Sigmoid colon (tissue), 7 donors: Measurements from ENCODE around the gene OLFM3. TPM values are rescaled to one million over a fixed set of nuclear protein-coding genes. Genes with fewer than 3 reads are reported as not detected.

Experiments
- DNase-seq: peaks from one replicate; pipeline ENCODE4 v3.0.0-alpha.2; 2019
- H3K27ac ChIP-seq, 4 donors: fragments of 200-600 bp; sonication (generic); one replicate each; pipeline ENCODE4 v1.5.1; 2016 to 2019; ENCODE audit warnings: mild to moderate bottlenecking in 1 of 4
- H3K27me3 ChIP-seq, 3 donors: fragments of 200-600 bp; sonication (generic); one replicate each; pipeline ENCODE4 v1.5.1; 2019; ENCODE audit warnings: mild to moderate bottlenecking in 1 of 3
- H3K36me3 ChIP-seq, 4 donors: fragments of 200-600 bp; sonication (generic); one replicate each; pipeline ENCODE4 v1.5.1; 2016 to 2019
- H3K4me1 ChIP-seq, 4 donors: fragments of 200-600 bp; sonication (generic); one replicate each; pipeline ENCODE4 v1.5.1; 2017 to 2019
- H3K4me3 ChIP-seq, 4 donors: fragments of 200-600 bp; sonication (generic); one replicate each; pipeline ENCODE4 v1.5.1; 2017 to 2019; ENCODE audit warnings: mild to moderate bottlenecking in 2 of 4, moderate library complexity in 1 of 4
- H3K9me3 ChIP-seq, 4 donors: fragments of 200-600 bp in 3 of 4; sonication (generic) in 3 of 4; one replicate each; pipeline versions ENCODE4 v1.5.1 to v1.6.1; 2013 to 2019
- CTCF ChIP-seq, 4 experiments: fragments of 450-650 bp in 3 of 4; fragments of 200-600 bp in 1 of 4; IDR thresholded peaks; one replicate each; pipeline ENCODE4 v1.5.1; 2016 to 2019; ENCODE audit warnings: antibody characterized with exemption in 4 of 4, mild to moderate bottlenecking in 3 of 4, moderate library complexity in 2 of 4
- EP300 ChIP-seq, 4 donors: sonication (generic); formaldehyde crosslinking; IDR thresholded peaks; one replicate each; pipeline ENCODE4 v1.6.1; 2017; ENCODE audit warnings: antibody characterized with exemption in 4 of 4
- POLR2A ChIP-seq, 2 donors: fragments of 450-650 bp; IDR thresholded peaks; one replicate each; pipeline ENCODE4 v1.6.1; 2016; ENCODE audit warnings: antibody characterized with exemption in 2 of 2, mild to moderate bottlenecking in 2 of 2, moderate library complexity in 2 of 2
- POLR2AphosphoS5 ChIP-seq, 4 donors: sonication (generic); formaldehyde crosslinking; IDR thresholded peaks; one replicate each; pipeline ENCODE4 v1.6.1; 2017; ENCODE audit warnings: antibody characterized with exemption in 4 of 4
- WGBS, 2 donors: extraction: QIAGEN DNeasy Blood & Tissue Kit; methylation state at CpG; one replicate each; pipeline ENCODE4 v1.1.7; 2013; 5-methylcytosine and 5-hydroxymethylcytosine counted together
- intact Hi-C: fragments of 100-400 bp; cut with DNase I; formaldehyde crosslinking; loops from one replicate; pipeline ENCODE4 v1.15.1; 2023
- polyA plus RNA-seq, 3 donors: library from polyadenylated mRNA; stranded (reverse); fragments of 200-250 nt; gene quantifications; one replicate each; pipeline ENCODE4 v1.2.3, GENCODE V29; 2013
- total RNA-seq, 4 donors: library from RNA; depleted of rRNA; stranded (reverse); fragments of >200 nt; gene quantifications; one replicate each; pipeline ENCODE4 v1.1.0, GENCODE V29; 2016
- donor health status: healthy with polysubstance abuse.
- donor health status: Bipolar disorder and iron deficiency.
- donor health status: healthy.

The OLFM3 gene
- total and polyA plus RNA-seq, 7 donors: 0.44 to 2.1 (median 1.1) TPM; not detected in 2

DNA sequence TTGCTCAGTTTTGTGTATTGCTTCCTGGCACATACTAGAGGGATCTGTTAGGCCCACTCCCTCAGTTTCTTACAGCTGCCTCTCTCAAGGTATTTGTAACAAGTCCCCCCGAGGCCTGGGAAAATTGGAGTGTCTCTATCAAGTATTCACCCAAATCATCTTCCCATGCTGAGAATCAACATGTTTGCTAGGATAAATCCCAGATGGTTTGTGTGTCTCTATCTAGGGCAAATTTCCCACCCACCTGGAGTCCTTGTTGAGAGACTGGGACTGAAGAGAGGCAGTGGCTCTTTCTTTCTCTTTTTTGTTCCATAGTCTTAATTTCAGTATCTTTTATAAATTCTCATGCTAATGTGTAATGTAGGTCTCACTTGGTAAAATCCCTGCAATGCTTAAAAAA is 58.0 kb downstream of the OLFM3 start:
- no peak for TF ChIP-seq POLR2AphosphoS5 (IDR thresholded peaks at IDR 0.05)
- no peak for TF ChIP-seq POLR2A (IDR thresholded peaks at IDR 0.05)
- TF ChIP-seq EP300 (IDR thresholded peaks at IDR 0.05): no peak
- no peak for TF ChIP-seq CTCF (IDR thresholded peaks at IDR 0.05)
- Histone ChIP-seq H3K27ac (no peak overlapping the region), H3K27me3 (no peaks in the 10 kb centered on the region), H3K36me3 (no peaks in the 10 kb centered on the region), H3K4me3 (no peak overlapping the region), H3K4me1 (no peaks in the 10 kb centered on the region), H3K9me3 (no peaks in the 10 kb centered on the region)
- intact Hi-C loops: no loop called here
- no peak for DNase-seq
- WGBS, 2 donors: 39 to 79% methylated on average over 1 of the region's 1 CpG

- Histone ChIP-seq H3K36me3 (no peaks in the 10 kb centered on the region), H3K27me3 (no peaks in the 10 kb centered on the region), H3K4me1 (no peaks in the 10 kb centered on the region), H3K27ac (no peak overlapping the region), H3K9me3 (no peaks in the 10 kb centered on the region), H3K4me3 (no peak overlapping the region)
- WGBS, 2 donors: 25 to 67% methylated on average over 1 of the region's 1 CpG
- no peak for DNase-seq
- TF ChIP-seq EP300 (IDR thresholded peaks at IDR 0.05) (no peak), POLR2A (IDR thresholded peaks at IDR 0.05) (no peak), CTCF (IDR thresholded peaks at IDR 0.05) (no peak), POLR2AphosphoS5 (IDR thresholded peaks at IDR 0.05) (no peak)
- intact Hi-C loops: no loop called here
These were observed 67.4 kb downstream of the OLFM3 start for GRCh38 chr1:101929343-101929742.

GRCh38 chr1:101928829-101929228 is 67.9 kb downstream of the OLFM3 start:
- WGBS, 2 donors: 85 to 89% methylated on average over 1 of the region's 1 CpG
- H3K36me3 ChIP-seq: no peaks in the 10 kb centered on the region
- no peaks in the 10 kb centered on the region for H3K4me1 ChIP-seq
- H3K27ac ChIP-seq: no peak overlapping the region
- H3K27me3 ChIP-seq: no peaks in the 10 kb centered on the region
- no peak overlapping the region for H3K4me3 ChIP-seq
- no peaks in the 10 kb centered on the region for H3K9me3 ChIP-seq
- TF ChIP-seq POLR2A (IDR thresholded peaks at IDR 0.05) (no peak), CTCF (IDR thresholded peaks at IDR 0.05) (no peak), EP300 (IDR thresholded peaks at IDR 0.05) (no peak), POLR2AphosphoS5 (IDR thresholded peaks at IDR 0.05) (no peak)
- no peak for DNase-seq
- intact Hi-C loops: no loop called here

DNA sequence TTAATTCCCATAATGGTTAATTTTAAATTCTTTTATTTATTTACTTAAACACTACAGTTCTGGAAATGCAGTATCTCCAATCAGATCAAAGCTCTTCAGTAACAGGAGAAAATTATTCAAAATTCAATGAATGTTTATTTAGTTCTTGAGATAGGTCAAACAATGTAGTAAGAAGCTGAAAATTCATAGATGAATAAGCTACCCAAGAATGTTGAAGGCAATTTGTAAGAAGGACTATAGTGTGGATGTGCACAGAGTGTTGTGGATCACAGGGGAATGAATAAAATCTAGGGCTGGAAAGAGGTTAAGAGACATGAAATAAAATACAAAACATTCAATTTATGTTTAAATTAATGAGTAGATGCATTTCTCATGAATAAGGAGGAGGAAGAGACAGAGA is 72.0 kb downstream of the OLFM3 start:
- DNase-seq: no peak
- no peak for TF ChIP-seq CTCF (IDR thresholded peaks at IDR 0.05)
- TF ChIP-seq EP300 (IDR thresholded peaks at IDR 0.05): no peak
- no peak for TF ChIP-seq POLR2A (IDR thresholded peaks at IDR 0.05)
- no peak for TF ChIP-seq POLR2AphosphoS5 (IDR thresholded peaks at IDR 0.05)
- Histone ChIP-seq H3K36me3 (no peaks in the 10 kb centered on the region), H3K27ac (no peak overlapping the region), H3K4me1 (no peaks in the 10 kb centered on the region), H3K27me3 (no peaks in the 10 kb centered on the region), H3K4me3 (no peak overlapping the region), H3K9me3 (no peaks in the 10 kb centered on the region)
- intact Hi-C loops: no loop called here

DNA sequence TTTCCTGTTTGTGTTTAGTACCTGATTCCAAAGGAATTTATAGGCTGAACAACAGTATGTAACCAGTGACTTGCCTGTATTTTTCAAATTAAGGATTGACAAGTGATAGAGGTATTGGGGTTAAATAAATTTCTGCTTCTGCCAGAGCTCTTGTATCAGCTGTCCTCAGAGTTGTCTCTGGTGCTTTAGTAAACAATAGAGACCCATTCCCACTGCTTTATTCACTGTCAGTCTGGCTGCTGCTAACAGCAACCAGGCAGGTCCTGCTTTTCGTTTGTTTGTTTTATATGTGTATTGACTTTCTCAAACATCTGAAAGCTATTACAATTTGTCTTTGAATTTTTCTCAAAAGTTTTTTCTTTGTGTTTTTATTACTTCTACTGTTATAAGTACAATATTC is 76.1 kb downstream of the OLFM3 start:
- no peak overlapping the region for H3K4me3 ChIP-seq
- H3K27ac ChIP-seq: no peak overlapping the region
- no peaks in the 10 kb centered on the region for H3K9me3 ChIP-seq
- TF ChIP-seq EP300 (IDR thresholded peaks at IDR 0.05): no peak
- no peak for TF ChIP-seq POLR2AphosphoS5 (IDR thresholded peaks at IDR 0.05)
- TF ChIP-seq CTCF (IDR thresholded peaks at IDR 0.05): no peak
- TF ChIP-seq POLR2A (IDR thresholded peaks at IDR 0.05): no peak
- H3K27me3 ChIP-seq: no peaks in the 10 kb centered on the region
- no peaks in the 10 kb centered on the region for H3K36me3 ChIP-seq
- intact Hi-C loops: no loop called here
- 10 to 44% methylated on average over 1 of the region's 1 CpG for WGBS, 2 donors
- H3K4me1 ChIP-seq: peaks cover 0 to 5% (median 0%) of the 10 kb centered on the region in 4 donors
- no peak for DNase-seq
